Measurements from ENCODE around the gene NRAS.

Gene NRAS

DNA sequence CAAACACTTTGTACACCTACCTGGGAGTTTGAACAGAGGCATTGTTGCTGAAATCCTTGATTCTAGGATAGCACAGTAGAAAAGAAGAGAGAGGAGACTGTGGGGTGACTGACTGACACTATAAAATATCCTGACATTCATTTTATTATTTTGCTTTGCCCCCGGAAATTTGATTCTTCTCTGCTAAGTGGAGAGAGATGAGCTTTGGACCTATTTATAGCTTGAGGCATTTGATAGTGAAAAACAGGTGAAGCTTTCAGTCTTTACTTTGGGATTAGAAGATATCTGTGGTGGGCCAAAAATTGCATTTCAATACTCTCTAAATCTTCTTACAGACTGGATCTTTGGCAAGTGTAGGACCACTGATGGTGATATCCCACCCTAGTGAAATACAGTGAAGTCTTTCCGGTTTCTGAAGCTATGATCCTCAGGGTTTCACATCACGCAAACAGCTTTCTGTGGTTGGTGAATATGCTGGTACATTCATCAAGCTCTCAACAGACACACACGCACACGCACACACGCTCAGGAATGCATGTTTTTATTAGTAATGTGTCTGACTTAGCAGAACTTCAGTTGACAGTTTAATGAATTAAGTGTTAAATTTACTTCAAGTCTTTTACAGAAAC lies 21.0 kb downstream of the NRAS start, which contains the start of gene AMPD1:
Gene AMPD1 (minus strand): TSS at position 117 of the 629 bp plus-strand sequence. CDS start 75 bp downstream, at position 42.
- no peak within 1 kb of the TSS for H3K27ac ChIP-seq
- no peaks in the 10 kb centered on the region for H3K36me3 ChIP-seq (replicated peaks)
- peak; percentile 14 for DNase-seq
- no peak within 1 kb of the TSS for H3K4me3 ChIP-seq (ENCODE audit: low read depth, low read length)
- TF ChIP-seq, protein P1, sequence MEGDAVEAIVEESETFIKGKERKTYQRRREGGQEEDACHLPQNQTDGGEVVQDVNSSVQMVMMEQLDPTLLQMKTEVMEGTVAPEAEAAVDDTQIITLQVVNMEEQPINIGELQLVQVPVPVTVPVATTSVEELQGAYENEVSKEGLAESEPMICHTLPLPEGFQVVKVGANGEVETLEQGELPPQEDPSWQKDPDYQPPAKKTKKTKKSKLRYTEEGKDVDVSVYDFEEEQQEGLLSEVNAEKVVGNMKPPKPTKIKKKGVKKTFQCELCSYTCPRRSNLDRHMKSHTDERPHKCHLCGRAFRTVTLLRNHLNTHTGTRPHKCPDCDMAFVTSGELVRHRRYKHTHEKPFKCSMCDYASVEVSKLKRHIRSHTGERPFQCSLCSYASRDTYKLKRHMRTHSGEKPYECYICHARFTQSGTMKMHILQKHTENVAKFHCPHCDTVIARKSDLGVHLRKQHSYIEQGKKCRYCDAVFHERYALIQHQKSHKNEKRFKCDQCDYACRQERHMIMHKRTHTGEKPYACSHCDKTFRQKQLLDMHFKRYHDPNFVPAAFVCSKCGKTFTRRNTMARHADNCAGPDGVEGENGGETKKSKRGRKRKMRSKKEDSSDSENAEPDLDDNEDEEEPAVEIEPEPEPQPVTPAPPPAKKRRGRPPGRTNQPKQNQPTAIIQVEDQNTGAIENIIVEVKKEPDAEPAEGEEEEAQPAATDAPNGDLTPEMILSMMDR (IDR thresholded peaks at IDR 0.05; ENCODE audit: low read depth, low read length, missing control alignments): no peak
- in situ Hi-C loops (cut with HindIII; ENCODE audit: low pct_ligation_motif_present, low sequenced_read_pairs): no loop called here
- no peaks in the 10 kb centered on the region for H3K27me3 ChIP-seq (replicated peaks)

GRCh38 chr1:114694540-114695310 lies 21.8 kb downstream of the NRAS start:
- DNase-seq: no peak
- Histone ChIP-seq H3K36me3 (replicated peaks) (no peaks in the 10 kb centered on the region), H3K27ac (no peak overlapping the region), H3K4me3 (ENCODE audit: low read depth, low read length) (no peak overlapping the region), H3K27me3 (replicated peaks) (no peaks in the 10 kb centered on the region)
- TF ChIP-seq, protein P1 (IDR thresholded peaks at IDR 0.05; ENCODE audit: low read depth, low read length, missing control alignments): no peak
- in situ Hi-C loops (cut with HindIII; ENCODE audit: low pct_ligation_motif_present, low sequenced_read_pairs): no loop called here

DNA sequence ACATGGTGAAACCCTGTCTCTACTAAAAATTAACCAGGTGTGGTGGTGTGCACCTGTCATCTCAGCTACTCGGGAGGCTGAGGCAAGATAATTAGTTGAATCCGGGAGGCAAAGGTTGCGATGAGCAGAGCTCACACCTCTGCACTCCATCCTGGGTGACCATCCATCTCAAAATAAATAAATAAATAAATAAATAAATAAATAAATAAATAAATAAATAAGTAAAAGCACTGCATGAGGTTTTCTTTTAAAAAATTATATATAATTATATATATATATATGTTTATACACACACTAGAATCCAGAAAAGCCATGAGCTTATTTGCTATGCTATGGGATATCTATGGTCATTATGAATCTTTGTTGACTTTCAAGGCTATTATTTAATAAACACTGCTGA lies 23.6 kb downstream of the NRAS start:
- no peaks in the 10 kb centered on the region for H3K27me3 ChIP-seq (replicated peaks)
- H3K36me3 ChIP-seq (replicated peaks): no peaks in the 10 kb centered on the region
- no peak overlapping the region for H3K4me3 ChIP-seq (ENCODE audit: low read depth, low read length)
- in situ Hi-C loops (cut with HindIII; ENCODE audit: low pct_ligation_motif_present, low sequenced_read_pairs): no loop called here
- H3K27ac ChIP-seq: no peak overlapping the region
- no peak for DNase-seq
- TF ChIP-seq, protein P1 (IDR thresholded peaks at IDR 0.05; ENCODE audit: low read depth, low read length, missing control alignments): no peak

DNA sequence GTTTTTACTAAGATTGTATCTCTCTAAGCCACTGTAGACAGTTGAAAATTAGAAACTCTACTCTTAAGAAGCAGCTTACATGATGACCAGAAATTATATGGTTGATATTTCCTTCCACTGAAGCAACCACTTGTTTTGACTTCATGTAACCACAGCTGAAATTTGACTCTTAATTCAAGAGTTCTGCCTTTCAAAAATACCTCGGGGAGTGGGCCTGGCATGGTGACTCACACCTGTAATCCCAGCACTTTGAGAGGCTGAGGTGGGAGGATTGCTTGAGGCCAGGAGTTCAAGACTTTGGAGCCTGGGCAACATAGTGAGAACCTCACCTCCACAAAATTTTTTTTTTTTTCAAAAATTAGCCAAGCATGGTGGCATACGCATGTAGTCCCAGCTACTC lies 25.5 kb downstream of the NRAS start:
- Histone ChIP-seq H3K4me3 (ENCODE audit: low read depth, low read length) (no peak overlapping the region), H3K36me3 (replicated peaks) (no peaks in the 10 kb centered on the region), H3K27me3 (replicated peaks) (peaks cover 2% of the 10 kb centered on the region), H3K27ac (no peak overlapping the region)
- TF ChIP-seq, protein P1 (IDR thresholded peaks at IDR 0.05; ENCODE audit: low read depth, low read length, missing control alignments): no peak
- in situ Hi-C loops (cut with HindIII; ENCODE audit: low pct_ligation_motif_present, low sequenced_read_pairs): no loop called here
- no peak for DNase-seq

DNA sequence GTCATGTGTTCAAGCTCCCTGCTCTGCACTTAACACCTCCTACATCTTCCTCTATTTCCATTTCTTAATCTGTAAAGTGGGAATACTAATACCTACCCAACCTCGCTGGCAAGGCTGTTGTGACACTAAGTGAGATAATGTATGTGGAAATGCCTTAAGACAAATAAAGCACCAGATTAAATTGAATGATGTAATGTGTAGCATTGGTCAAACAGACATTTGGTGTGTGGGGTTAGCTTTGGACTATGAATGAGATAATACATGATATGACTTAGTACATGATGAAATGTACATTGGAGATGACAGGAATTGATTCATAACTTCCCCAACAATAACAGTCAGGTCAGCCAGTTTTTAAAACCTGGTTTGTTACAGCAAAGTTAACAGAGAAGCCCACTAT lies 26.4 kb downstream of the NRAS start:
- no peak for DNase-seq
- in situ Hi-C loops (cut with HindIII; ENCODE audit: low pct_ligation_motif_present, low sequenced_read_pairs): no loop called here

More for the DNA sequence above, 26.4 kb downstream of the NRAS start:
- no peak overlapping the region for H3K4me3 ChIP-seq (ENCODE audit: low read depth, low read length)
- H3K27me3 ChIP-seq (replicated peaks): peaks cover 2% of the 10 kb centered on the region
- H3K27ac ChIP-seq: no peak overlapping the region
- TF ChIP-seq, protein P1 (IDR thresholded peaks at IDR 0.05; ENCODE audit: low read depth, low read length, missing control alignments): no peak
- no peaks in the 10 kb centered on the region for H3K36me3 ChIP-seq (replicated peaks)

Data from brain microvascular endothelial cell (primary cell).